Endothelial cell of umbilical vein (primary cell): ENCODE data around the gene FHOD3.

Source experiments
- CTCF ChIP-seq, 2 donors: IDR thresholded peaks; 1 replicate in 1 of 2; 2 replicates in 1 of 2; pipeline ENCODE4 v1.5.1; 2011; ENCODE audit warnings: low read length in 2 of 2, mild to moderate bottlenecking in 2 of 2, moderate library complexity in 2 of 2, control low read depth in 1 of 2, inconsistent platforms in 1 of 2, low read depth in 1 of 2; ENCODE audit not compliant: insufficient read depth in 1 of 2; ENCODE audit errors: extremely low read depth in 1 of 2
- EZH2 ChIP-seq: IDR thresholded peaks from 2 replicates; pipeline ENCODE4 v1.6.1; 2012; ENCODE audit warnings: borderline replicate concordance, low read depth, mild to moderate bottlenecking, moderate library complexity, low read length, inconsistent platforms; ENCODE audit not compliant: severe bottlenecking
- POLR2A ChIP-seq: IDR thresholded peaks from 2 replicates; pipeline ENCODE4 v1.6.1; 2012; ENCODE audit warnings: low read depth, mild to moderate bottlenecking, control low read depth, low read length
- POLR2AphosphoS5 ChIP-seq: IDR thresholded peaks from 2 replicates; pipeline ENCODE4 v1.6.1; 2012; ENCODE audit warnings: low read depth, mild to moderate bottlenecking, control low read depth, low read length, moderate library complexity; ENCODE audit not compliant: insufficient read depth
- TF ChIP-seq, protein P1 (sequence below): IDR thresholded peaks from 2 replicates; pipeline ENCODE4 v1.6.1; 2011; ENCODE audit not compliant: insufficient read depth, insufficient read length

DNA sequence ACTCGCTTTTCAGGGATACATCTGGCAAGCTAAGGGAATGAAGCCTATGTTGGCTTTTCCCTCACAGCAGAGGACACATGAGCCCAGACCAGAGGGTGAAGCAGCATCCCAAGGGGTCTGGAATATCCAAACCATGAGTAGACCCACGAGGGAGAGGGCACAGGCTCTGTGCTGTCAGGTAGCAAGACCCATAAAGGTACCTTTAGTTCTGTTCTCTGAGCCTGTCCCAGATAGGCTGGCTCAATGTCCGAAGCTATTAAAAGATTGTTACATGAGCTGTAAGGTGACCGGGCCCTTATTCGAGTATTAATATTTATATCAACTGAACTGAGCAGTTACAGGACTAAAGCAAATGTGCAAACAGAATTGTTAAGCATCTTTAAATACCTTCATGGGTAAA is 479.1 kb downstream of the FHOD3 start:
- no peak for TF ChIP-seq POLR2A
- TF ChIP-seq, protein P1, sequence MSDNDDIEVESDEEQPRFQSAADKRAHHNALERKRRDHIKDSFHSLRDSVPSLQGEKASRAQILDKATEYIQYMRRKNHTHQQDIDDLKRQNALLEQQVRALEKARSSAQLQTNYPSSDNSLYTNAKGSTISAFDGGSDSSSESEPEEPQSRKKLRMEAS = no peak
- TF ChIP-seq CTCF (IDR thresholded peaks at IDR 0.05; ENCODE audit: extremely low read depth in 1 of 2, insufficient read depth in 1 of 2, low read depth in 1 of 2, low read length in 2 of 2) = no peak
- TF ChIP-seq POLR2AphosphoS5 = no peak
- TF ChIP-seq EZH2 = no peak
